Activated CD8-positive, alpha-beta memory T cell treated with anti-CD3 and anti-CD28 coated beads for 1 hour (primary cell): Measurements from ENCODE around the gene LMBRD2.
"Not testable (repeated sequence)": the region's sequence is repeated elsewhere in the genome, so short reads cannot be mapped to it uniquely, and the experiment has no call there.

Source experiments
- DNase-seq, 2 donors: peaks; one replicate each; pipeline ENCODE4 v3.0.0-alpha.2; 2020; ENCODE audit warnings: low read depth in 1 of 2; ENCODE audit errors: extremely low read depth in 1 of 2

LMBRD2 gene

DNA sequence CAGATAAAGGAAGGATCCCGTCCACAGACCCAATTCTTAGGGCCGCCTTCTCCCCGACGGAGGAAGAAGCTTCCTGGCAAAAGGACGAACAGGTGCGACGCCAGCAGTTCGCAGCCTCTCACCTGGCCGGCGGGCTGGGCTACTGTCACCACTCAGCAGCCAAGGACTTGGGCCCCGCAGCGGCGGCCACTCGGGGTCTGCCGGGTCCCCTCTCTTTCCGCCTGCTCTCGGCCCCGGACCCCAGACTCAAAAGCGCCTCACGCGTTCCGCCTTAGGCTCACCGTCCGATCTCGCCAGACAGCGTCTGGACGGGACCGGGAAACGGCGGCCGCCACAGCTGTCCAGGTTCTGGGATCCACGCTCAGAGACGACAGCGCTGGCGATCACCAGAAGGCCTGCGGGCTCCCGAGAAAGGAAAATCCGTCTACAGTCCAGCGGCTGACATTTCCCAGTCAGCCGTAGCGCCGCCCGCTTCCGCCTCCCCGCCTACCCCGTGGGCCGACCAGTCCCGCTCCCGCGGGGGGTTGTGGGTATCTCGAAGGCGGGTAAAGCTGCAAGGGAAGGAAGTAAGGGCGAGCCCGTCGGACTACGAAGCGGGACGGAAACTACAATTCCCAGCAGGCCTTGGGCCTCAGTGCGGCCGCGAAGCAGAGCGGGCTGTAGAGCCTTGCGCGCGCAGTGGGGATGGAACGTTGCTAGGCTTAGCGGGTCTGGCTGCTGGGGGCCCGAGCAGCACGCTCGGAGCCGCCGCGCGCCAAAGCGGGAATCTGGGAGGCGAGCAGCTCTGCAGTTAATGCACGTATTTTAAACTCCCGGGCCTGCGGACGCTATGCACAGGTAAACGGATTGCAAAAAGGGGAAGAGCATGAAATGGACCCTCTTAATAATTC is at the start of gene LMBRD2, which contains the start of gene SKP2:
Gene LMBRD2, minus strand, starts transcription at position 454 of the 890 bp plus-strand sequence. CDS start 8,538 bp downstream, outside the sequence.
Gene SKP2, plus strand, starts transcription at position 678 of the 890 bp plus-strand sequence. Its CDS starts 152 bp downstream, at position 830.
- peak; percentile 92 to 96 for DNase-seq

DNA sequence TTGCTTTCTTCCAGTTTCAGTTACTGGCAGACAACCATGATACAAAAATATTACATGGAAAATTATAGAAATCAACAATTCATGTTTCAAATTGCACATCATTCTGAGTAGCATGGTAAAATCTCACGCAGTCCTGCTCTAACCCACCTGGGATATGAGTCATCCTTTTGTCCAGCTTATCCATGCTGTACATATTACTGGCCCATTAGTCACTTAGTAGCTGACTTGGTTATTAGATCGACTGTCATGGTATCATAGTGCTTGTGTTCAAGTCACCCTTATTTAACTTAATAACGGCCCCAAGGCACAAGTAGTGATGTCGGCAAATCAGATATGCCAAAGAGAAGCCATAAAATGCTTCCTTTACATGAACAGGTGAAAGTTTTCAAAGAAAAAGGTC is 48.8 kb upstream of the LMBRD2 start:
- no peak for DNase-seq

DNA sequence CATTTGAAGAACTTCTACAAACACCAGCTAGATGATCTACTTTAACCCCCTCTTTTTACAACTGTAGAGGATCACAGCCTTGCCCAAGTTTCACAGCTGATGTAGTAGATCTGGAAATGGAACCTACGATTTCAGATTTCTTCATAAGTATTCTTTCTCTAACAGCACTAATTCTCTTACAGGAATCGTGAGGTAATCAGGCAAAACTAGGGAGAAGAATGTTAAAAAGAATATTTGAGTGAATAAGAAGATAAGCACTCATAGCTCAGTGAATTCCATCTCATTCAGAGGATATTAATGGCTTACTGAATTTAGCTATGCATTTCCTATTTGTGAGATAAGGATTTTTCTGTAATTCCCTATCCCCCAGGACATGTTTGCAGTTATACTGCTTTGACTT is 47.9 kb upstream of the LMBRD2 start:
- DNase-seq, result no peak

DNA sequence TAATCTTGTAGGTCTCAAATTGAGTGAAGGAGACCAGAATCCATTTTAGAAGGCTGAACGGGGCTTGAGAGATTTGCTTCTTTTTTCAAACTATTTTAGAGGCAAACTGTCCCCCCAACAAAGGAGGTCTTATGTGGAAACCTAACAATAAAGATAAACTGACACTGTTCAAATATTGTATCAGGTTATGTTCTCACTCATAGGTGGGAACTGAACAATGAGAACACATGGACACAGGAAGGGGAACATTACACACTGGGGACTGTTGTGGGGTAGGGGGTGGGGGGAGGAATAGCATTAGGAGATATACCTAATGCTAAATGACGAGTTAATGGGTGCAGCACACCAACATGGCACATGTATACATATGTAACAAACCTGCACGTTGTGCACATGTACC is 47.1 kb upstream of the LMBRD2 start:
- not testable (repeated sequence) for DNase-seq

DNA sequence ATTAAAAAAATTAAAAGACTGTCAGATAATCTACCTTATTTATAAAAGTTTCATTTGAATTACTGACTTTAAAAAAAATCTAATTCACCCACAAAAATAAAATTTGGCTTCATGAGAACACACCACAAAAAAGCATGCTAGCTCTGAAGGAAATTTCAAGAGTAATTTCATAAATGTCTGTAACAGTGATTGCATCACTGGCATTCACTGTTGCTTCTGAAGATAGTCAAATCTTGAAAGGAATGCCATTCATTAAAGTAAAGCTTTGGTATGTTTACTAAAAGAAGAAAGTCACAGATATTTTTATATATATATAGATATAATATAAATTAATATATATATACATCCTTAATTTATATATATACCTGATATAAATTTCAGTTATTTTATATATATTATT is 46.6 kb upstream of the LMBRD2 start:
- no peak for DNase-seq

DNA sequence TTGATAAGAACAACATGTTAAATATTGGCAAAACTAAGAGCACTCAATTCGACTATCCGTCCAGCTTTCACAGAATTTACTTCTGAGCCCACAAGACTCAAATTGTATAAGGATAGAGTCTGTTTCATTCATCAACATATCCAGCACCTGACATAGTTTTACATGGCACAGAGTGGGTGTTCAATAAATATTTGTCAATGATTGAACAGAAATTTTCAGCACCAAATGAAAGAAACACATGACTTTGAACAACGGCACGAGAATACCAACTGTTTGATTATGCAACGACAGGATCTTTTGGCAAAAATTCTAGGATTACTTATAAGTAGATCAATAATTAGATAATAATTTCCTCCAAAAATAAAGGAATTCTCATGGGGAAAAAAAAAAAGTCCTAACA is 42.1 kb upstream of the LMBRD2 start:
- DNase-seq, result no peak

DNA sequence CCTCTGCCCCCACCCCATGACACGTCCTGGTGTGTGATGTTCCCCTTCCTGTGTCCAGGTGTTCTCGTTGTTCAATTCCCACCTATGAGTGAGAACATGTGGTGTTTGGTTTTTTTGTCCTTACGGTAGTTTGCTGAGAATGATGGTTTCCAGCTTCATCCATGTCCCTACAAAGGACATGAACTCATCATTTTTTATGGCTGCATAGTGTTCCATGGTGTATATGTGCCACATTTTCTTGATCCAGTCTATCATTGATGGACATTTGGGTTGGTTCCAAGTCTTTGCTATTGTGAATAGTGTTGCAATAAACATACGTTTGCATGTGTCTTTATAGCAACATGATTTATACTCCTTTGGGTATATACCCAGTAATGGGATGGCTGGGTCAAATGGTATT is 32.7 kb upstream of the LMBRD2 start:
- not testable (repeated sequence) for DNase-seq

DNA sequence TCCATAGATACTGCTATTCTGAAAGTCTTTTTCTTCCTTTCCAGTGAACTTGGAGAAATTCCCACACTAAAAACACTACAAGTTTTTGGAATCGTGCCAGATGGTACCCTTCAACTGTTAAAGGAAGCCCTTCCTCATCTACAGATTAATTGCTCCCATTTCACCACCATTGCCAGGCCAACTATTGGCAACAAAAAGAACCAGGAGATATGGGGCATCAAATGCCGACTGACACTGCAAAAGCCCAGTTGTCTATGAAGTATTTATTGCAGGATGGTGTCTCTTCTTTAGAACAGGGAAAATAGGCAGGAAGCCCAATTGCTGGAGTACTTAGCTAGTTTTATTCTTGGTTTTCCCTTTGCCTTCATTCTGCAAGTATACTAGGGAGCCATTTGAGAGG is 30.1 kb upstream of the LMBRD2 start:
- no peak for DNase-seq

DNA sequence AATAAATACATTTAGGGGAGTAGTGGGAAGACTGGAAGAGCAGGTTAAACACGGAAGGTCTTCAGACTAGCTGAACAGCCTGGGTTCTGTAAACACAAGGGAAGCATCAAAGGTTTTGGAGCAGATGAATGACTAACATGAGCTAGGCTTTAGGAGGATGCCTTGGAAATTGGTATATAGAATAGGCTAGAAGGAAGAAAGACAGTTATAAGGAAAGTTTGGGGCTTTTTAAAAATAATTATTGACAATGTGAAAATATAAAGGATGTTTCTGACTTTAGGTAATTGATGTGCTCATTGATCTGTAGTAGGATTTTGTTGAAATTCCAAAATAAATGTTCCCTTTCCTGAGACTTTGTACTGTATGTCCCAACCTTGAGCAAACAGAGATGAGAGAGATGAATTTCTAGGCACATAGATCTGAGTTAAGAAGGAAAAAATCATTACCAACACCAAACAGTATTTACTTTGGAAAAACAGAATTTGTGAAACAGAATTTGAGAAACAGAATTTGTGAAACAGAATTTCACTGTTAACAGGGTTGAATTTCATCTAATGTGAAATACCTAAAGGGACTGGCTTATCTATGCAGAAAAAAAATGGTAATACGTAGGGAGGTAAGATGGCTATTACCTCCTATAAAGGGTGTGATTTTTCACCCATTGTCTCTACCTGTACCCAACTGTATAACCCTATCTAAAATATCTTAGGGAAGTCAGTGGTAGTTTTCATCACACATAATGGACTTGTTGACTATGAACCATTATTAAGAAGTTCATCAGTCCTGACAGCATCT is 29.1 kb upstream of the LMBRD2 start:
- no peak for DNase-seq

DNA sequence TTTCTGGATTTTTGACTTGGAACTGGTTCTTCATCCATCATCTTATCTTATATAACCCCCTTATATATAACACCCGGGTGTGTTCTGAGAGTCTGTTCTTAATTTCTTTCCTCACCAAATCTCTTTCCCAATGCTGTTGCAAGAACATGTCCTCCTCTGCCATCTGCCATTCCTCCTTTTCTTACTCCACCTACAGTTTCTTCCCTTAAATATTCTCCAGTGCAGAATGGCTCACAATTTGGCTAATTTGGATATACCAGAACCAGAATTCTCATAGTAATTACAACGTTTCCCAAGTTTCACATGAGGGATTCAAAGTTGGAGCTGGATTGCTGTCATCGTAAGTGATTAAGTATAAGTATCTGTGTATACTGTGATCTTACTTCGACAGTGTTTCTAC is 28.3 kb upstream of the LMBRD2 start:
- no peak for DNase-seq

DNA sequence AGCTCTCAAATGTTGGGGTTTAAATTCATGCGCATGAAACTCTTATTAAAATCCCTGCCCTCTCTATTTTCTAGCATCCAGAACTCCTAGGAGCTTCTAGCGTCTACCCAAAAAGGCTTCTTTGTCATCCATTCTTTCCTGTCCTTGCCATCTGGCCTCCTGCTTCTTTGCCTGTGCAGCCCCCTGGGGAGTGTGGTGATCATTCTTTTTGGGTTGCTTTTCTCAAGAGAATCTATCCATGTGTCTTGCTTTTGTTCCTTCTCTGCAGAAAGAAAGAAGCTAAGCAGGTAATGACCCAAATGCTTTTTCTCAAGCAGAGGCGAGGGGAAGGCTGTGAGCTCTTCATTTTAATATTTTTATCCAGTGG is 26.8 kb upstream of the LMBRD2 start:
- DNase-seq, result no peak

DNA sequence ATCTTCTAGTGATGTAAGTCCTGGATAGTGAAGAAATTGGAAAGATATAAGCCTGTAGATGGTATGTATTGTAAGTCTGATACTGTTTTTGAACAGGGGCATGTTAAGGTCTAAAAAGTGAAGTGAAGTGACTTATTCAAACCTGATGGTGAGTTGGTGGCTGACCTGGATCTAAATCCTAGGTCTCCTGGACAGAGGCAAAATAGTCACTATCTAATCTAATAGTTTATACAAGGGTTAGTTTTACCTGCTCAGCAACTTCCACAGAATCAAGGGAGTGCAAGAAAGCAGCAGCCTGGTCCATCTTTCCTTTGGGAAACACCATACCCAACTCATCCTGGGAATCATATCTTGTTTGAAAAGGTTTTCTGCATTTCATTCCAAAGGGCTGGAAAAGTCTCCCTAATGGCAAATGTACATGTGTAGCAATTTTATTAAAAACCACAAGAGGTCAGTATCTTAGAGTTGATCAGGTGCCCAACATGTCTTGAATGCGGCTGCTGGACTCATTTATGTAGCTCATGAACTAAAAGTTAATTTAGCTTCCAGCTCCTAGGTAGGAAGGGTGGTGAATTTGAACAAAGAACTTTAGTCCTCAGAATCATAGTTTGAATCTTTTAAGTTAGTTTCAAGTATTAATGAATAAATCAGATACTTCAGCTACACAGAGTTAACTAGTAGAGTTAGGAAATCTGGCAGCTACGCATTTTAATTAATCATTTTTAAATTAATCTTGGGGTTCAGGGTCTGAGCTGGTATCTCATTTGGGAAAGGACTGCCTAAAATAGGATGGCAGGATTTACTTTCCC is 26.2 kb upstream of the LMBRD2 start:
- DNase-seq, result no peak

DNA sequence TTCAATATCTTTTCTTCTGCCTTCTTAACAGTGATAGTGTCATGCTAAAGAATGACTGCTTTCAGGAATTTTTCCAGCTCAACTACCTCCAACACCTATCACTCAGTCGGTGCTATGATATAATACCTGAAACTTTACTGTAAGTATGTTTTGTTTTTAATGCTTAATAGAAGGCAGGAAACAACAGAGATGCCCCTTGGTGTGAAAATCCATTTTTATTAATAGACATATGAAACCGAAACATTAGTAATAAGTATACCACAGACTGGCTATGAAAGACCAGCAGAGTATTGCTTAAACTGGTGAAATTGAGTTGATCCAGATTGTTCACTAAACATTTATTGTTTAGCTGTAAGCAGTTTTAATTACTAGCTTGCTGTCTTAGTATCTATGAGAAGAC is 25.5 kb upstream of the LMBRD2 start:
- no peak for DNase-seq

DNA sequence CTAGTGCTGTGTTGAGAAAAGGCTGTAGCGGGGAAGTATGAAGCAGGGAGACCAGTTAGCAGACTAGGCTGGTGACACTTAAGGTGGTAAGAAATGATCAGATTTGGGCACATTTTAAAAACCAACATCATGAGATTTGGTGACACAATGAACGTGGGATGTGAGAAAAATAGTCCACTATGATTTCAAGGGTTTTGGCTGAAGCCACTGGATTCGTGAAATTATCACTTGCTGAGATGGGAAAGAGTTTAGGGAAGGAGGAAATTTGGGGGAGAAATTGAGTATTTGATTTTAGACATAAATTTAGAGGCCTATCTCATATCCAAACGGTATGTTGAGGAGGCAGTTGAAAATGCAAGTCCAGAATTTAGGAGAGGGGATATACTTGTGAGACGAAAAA is 23.4 kb upstream of the LMBRD2 start:
- DNase-seq, result no peak

DNA sequence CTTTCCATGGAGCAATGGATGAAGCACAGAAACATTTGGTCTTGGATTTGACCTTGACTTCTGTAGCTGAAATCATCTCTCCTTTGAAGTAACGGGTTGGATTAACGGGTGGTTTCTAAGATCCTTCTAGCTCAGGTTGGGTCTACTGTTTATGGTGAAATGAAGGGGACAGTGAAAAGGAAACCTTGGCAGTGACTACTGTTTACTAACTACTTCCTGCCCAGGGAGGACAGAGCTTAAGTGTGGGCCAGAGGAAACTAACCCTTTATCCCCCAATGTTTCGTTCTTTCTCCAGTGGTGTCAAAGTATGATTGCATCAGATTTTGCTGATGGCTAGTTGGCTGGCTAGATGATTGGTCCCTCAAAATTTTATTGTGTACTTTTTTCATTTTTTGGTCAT is 22.4 kb upstream of the LMBRD2 start:
- DNase-seq, result no peak

DNA sequence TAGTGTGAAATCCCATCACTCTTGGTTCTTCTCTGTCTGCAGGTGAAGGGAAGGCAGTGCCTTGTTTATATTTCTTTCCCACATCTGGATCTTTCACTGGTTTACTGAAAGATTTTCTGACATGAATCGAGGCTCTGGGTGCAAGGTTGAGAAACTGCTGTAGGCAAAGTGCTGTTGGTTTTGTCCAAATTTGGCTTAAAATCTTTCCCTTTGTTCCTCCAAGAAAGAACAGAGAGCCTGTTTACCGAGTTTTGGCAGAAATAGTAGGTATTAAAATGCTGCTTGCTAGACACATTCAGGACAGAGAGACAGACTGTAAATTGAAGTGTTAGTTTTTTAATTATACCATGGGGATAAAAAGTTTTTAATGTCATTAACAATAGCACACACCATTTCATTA is 21.7 kb upstream of the LMBRD2 start:
- DNase-seq, result no peak

DNA sequence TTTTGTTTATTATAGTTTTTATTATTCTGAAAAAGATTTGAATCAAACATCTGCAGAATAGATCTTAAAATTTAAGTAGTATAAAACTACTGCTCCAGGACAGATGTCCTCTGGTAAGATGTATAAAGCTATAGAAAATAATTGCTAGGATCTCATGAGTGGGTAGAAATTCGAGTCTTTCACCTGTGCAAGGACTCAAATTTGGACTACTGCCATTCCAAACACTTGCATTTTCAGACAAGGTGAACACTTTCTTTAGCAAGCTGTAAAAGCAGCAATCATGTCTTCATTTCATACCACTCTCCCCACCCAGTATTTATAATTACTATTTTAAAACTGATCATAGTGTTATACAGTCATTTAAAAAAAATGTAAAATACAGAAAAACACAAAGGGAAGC is 20.9 kb upstream of the LMBRD2 start:
- DNase-seq, result no peak

DNA sequence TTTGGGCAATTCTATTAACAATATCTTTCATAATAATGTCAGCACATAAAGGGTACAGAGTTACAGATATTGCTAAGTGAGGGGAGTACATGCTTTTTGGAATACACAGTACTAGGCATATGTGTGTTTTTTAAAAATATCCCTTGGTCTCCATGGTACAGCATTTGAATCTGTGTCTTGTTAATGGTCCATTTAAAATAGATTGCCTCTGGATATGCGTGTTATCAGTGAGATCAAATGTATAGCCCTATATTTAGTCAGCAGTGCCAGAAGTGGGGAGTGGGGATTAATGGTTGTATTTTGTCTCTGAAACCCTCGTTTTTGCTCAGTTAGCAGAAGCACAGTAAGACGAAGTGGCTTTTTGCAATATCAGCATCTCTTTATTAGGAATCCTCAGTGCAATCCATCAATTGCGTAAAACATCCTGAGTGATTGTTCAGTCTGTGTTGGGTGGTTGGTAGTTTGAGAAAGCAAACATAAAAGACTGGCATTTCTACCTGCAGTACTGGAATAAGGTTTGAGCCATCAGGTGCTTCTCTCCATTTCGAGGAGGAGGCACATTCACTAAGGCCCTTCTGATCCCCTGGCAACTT is 19.2 kb upstream of the LMBRD2 start:
- no peak for DNase-seq

DNA sequence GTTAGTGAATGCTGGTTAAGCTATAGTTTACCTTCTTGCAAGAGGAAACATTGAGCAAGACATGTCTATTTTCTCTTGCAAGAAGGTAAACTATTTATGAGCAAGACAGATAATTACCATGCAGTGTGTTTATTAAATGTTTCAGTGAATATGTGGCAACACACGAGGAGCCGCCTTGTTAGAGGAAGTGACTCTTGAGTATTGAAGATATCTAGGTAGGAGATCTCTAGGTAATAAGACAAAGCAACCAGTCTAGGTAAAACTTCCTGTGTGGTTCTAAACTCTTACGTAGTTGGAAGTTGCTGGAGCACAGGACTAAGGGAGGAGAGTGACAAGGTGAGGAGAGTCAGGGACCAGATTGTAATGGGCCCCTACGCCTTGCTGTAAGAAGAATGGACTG is 17.1 kb upstream of the LMBRD2 start:
- DNase-seq, result no peak

DNA sequence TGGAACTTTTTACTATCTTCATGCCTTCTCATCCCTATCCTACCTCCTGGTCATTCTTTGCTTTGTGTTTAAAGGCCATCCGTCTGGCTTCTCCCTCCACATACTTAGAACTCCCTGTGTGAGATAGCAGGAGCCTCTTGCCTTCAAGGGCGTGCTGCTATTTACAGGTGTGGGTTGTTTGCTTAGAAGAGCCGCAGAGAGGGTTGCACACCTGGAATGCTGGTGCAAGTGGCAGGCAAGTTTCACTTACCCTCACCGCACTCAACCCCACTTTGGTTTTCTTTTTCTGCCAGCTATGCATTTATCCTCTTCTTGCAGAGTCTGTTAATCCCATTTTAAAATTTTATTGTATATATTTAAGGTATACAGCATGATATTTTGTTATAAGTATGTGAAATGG is 12.8 kb upstream of the LMBRD2 start:
- no peak for DNase-seq
